ENCODE data around the gene OSM.

GRCh38 chr22:30267382-30268302, 991 bp upstream of the OSM start:
- TF ChIP-seq CTCF (IDR thresholded peaks at IDR 0.05) (no peak), POLR2A (IDR thresholded peaks at IDR 0.05) (no peak)
